KOPT-K1 (cell line): ENCODE measurements around the gene LMF1.

Source experiments
- H3K27ac ChIP-seq: fragments of 200-600 bp; sonication (generic); 2 replicates; pipeline ENCODE4 v1.5.1; 2016; ENCODE audit warnings: antibody characterized with exemption, mild to moderate bottlenecking, low read depth, low read length; ENCODE audit not compliant: poor library complexity, severe bottlenecking
- H3K36me3 ChIP-seq: fragments of 200-600 bp; sonication (generic); 2 replicates; pipeline ENCODE4 v1.5.1; 2017; ENCODE audit warnings: antibody characterized with exemption, mild to moderate bottlenecking, low read length, moderate library complexity; ENCODE audit not compliant: insufficient read depth
- H3K9me3 ChIP-seq: fragments of 200-600 bp; sonication (generic); 2 replicates; pipeline ENCODE4 v1.5.1; 2017; ENCODE audit warnings: antibody characterized with exemption, low read length, mild to moderate bottlenecking; ENCODE audit not compliant: insufficient read depth, poor library complexity, severe bottlenecking

Gene LMF1

DNA sequence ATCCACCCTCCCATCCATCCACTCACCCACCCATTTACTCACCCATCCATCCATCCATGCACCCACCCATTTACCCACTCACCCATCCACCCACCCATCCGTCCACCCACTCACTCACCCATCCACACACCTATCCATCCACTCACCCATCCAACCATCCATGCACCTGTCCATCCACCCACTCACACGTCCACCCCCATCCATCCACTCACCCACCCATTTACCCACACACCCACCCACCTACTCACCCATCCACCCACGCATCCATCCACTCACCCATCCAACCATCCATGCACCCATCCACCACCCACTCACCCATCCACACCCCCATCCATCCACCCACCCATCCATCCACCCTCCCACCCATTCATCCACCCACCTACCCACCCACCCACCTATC is 22.9 kb upstream of the LMF1 start:
- Histone ChIP-seq H3K27ac (no peak overlapping the region), H3K36me3 (no peaks in the 10 kb centered on the region), H3K9me3 (no peaks in the 10 kb centered on the region)

DNA sequence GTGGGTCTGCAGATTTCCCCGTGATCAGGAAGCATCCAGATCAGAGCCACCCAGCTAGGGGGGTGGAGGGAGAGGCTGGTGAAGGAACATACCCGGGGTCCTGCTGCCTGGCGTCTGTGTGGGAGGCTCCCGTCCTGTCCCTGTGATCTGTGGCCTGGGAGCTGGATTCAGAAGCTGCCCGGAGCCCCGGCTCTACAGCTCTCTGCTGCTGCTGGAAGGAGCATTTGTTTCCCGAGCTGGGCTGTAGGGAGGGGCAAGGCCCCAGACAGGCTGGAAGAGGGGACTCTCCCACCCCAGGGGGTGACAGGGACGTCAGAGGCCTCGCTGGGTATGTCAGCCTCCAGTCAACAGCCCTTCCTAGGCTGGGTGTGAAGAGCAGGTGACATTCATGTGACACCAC is 21.0 kb upstream of the LMF1 start:
- no peak overlapping the region for H3K27ac ChIP-seq
- H3K36me3 ChIP-seq: no peaks in the 10 kb centered on the region
- H3K9me3 ChIP-seq: no peaks in the 10 kb centered on the region

DNA sequence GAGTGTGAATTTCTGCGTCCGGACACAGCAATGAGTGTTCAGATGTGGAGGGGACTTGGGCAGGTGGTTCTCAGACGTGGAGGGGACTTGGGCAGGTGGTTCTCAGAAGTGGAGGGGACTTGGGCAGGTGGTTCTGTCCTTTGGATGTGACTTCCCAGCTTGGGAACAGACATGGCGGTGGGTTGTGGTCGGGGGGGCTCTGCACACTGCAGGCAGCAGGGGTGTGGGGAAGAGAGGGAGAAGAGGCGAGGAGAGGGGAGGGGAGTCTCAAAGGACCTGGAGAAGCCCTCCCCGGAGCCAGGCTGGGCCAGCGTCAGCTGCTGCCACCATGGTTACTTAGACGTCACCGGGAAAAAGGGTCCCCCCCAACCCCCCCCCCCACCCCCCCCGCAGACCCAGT is 20.6 kb upstream of the LMF1 start:
- no peaks in the 10 kb centered on the region for H3K9me3 ChIP-seq

DNA sequence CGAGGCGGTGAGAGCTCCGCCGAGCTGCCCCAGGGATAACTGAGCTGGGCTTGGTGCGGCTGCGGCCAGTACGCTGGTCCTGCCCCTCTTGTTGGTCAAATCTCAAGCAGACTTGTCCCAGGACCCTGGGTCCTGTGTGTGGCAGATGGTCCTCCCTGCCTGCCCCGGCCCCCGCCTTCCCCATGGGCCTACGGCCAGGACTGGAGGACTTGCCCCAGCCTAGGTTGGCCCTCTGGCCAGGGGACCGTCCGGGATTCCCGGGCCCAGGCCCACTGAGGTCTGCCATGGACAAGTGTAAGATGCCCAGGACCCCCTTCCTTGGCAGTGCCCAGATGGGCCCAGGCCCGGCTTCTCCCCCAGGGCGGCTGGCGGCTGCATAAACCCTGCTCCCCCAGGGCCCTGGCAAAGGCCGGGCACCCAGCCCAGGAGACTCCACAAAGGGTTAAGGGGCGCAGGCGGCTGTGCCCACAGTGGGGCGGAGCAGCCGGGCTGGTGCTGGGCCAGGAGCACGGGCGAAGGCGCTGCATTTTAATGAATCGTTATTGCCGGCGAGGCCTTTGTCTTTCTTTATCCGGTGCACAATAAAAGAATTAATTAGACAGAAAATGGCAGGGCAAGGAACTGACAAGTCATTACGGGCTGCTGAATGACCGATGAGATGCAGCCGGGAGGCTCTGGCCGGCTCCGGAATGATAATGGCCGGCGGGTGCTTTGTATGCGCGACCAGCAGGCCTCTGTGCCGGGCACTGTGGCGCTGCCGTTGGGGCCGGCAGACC is 19.9 kb upstream of the LMF1 start:
- H3K27ac ChIP-seq: no peak overlapping the region
- no peaks in the 10 kb centered on the region for H3K36me3 ChIP-seq
- H3K9me3 ChIP-seq: no peaks in the 10 kb centered on the region

More for the DNA sequence above, 20.6 kb upstream of the LMF1 start:
- no peaks in the 10 kb centered on the region for H3K36me3 ChIP-seq
- H3K27ac ChIP-seq: no peak overlapping the region

DNA sequence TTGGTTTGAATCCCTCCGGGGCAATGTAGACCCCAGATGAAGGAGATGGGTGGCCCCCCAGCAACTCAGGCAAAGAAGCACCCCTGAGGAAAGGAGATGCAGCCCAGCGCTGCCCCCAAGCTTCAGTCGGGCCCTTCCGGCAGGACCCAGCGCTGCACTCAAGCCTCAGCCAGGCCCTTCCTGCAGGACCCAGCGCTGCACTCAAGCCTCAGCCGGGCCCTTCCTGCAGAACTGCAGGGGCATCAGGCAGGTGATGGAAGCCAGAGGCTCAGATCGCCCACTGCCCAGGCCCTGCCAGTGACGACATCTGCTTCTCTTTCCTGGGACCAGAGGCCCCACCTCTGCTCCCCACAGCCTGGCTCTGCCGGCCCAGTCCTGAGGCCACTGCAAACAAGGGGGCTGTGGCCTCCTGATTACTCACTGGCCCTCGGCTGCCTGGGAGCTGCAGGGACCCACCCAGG is 18.6 kb upstream of the LMF1 start:
- H3K9me3 ChIP-seq: no peaks in the 10 kb centered on the region
- H3K36me3 ChIP-seq: no peaks in the 10 kb centered on the region
- H3K27ac ChIP-seq: no peak overlapping the region

DNA sequence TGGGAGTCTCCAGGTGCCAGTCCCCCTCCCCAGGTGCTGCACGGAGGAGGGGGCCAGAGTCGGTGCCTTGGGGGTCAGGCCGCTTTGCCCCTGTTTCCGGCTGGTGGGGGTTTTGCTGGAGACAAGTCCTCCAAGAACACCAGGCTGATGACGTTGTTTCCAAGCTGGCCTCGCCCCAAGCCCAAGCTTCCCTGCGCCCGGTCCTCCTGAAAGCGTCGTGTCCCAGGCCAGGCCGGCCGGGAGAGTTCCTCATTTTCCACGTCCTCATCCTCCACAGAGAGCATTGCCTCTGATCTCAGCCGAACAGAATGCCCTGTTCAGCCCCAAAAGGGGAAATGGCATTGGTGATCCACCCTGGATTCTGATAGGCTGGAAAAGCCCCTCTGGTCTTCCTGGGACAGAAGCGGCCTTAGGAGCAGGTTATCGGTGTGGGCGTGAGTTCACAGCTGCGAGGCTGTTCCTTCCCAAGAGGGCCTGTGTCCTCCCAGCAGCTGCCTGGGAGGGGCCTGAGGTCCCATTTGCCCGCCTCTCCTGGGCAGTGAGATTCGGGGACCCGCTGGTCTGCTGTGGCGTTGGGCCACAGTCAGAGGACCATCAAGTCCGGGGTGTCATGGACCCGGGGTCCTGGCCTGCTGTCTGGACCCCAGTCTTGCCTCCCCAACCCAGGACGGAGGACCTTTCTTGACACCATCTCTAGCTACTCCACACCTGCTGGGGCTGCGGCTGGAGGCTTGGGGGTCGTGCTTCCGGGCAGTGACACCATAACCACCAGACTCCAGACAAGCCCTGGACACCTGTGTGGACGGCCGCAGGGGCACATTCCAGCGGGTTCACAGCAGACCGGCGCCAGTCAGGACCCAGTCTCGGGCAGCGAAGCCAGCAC is 17.9 kb upstream of the LMF1 start:
- H3K9me3 ChIP-seq: no peaks in the 10 kb centered on the region

DNA sequence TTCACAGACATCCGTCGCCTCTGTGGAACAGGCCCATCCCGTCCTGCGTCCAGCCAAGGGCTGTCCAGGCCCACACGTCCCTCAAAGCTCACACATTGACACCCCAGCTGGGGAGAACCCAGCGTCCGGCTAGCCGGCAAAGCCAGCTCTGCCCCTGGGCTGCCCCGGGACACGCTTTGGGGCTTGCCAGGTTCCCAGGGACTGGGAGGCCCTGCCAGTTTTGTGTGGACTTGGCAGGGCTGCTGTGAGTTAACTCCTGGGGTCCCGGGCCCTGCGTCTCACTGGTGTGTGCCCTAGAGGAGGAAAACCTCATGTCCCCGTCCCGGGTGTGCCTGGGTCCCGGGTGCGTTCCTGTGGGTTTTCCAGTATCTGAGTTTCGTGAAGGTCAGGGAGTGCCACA is 17.1 kb upstream of the LMF1 start:
- no peak overlapping the region for H3K27ac ChIP-seq
- no peaks in the 10 kb centered on the region for H3K36me3 ChIP-seq
- H3K9me3 ChIP-seq: no peaks in the 10 kb centered on the region

More for the DNA sequence above, 17.9 kb upstream of the LMF1 start:
- H3K36me3 ChIP-seq: no peaks in the 10 kb centered on the region
- H3K27ac ChIP-seq: no peak overlapping the region

DNA sequence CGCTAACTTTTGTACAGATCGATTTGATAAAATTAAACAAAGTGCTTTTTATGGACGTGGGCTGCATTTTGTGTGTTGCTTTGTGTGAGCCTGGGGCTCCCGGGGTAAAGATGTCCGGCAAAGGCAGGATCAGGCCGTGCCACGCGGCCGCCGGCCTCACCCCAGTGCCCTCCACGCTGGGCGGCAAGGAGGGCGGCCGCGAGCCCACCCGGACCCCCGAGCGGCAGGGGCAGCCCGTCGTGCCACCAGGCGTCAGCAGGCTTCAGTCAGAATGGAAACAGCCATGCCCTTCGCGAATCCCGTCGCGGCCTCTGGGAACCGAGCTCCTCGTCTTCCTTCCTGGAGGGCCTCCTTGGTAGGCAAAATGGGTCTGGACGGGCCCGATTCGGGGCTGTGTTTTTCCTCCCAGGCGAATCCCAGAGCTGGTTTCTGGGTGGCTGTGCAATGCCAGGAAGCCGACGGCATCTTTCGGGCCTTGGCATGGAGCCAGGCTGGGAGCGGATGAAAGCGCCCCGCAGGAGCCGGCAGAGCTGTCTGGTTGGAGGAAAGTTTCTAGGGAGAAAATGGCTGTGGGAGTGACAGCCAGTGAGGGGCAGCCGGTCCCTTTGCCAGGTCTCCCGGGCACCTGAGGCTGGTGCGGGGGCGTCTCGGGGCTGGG is 16.3 kb upstream of the LMF1 start:
- Histone ChIP-seq H3K36me3 (no peaks in the 10 kb centered on the region), H3K9me3 (no peaks in the 10 kb centered on the region), H3K27ac (no peak overlapping the region)

DNA sequence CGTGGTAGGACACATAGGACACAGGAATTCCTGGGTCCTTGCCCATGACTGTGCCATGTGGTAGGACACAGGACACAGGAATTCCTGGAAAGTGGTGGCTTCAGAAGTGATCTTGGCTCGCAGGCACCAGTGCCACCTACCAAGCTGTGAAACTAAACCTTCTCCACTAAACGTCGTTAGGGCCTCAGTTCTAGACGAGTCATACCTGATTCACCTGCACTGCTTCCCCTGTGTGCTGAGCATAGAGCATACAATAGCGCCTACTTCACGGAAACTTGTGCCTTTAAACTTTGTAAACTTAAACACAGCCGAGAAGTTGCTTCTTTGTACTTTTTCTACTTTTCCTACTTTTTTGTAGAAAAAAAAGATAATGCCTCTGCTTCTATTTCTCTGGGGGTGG is 15.6 kb upstream of the LMF1 start:
- no peak overlapping the region for H3K27ac ChIP-seq
- H3K36me3 ChIP-seq: no peaks in the 10 kb centered on the region
- H3K9me3 ChIP-seq: no peaks in the 10 kb centered on the region

DNA sequence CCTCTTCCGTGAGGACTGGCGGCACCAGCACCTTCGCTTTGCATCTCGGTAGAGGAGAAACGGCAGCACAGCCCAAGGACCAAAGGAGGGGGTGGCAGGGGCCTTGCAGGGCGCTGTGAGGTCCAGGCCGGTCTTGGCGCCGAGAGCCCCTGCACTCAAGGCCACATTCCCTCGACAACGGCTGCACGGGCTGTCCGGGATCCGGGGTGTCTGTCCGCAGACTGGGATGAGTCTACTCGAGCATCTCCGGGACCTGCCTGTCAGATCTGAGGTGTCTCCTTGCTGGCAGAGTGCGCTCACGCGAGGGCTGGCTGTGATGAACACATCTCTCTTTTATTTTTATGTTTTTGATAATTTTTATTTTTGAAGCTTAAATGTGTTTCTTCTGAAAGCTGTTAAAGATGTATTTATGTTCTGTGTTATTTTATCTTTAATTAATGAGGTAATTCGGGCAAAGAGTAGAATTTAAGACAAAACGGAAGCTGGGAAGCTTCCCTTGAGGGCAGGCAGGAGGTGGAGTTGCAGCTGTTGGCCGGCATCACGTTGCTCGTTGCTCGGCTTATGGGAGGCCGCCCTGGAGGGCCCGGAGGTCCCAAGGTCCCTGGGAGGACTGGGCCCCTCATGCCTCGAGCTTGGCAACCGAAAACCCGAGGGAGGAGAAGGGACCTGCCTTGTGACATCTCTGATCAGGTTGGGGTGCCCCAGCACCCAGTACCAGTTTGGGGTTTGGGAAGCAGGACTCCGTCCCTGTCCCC is 15.0 kb upstream of the LMF1 start:
- H3K27ac ChIP-seq: no peak overlapping the region
- no peaks in the 10 kb centered on the region for H3K9me3 ChIP-seq
- H3K36me3 ChIP-seq: no peaks in the 10 kb centered on the region

DNA sequence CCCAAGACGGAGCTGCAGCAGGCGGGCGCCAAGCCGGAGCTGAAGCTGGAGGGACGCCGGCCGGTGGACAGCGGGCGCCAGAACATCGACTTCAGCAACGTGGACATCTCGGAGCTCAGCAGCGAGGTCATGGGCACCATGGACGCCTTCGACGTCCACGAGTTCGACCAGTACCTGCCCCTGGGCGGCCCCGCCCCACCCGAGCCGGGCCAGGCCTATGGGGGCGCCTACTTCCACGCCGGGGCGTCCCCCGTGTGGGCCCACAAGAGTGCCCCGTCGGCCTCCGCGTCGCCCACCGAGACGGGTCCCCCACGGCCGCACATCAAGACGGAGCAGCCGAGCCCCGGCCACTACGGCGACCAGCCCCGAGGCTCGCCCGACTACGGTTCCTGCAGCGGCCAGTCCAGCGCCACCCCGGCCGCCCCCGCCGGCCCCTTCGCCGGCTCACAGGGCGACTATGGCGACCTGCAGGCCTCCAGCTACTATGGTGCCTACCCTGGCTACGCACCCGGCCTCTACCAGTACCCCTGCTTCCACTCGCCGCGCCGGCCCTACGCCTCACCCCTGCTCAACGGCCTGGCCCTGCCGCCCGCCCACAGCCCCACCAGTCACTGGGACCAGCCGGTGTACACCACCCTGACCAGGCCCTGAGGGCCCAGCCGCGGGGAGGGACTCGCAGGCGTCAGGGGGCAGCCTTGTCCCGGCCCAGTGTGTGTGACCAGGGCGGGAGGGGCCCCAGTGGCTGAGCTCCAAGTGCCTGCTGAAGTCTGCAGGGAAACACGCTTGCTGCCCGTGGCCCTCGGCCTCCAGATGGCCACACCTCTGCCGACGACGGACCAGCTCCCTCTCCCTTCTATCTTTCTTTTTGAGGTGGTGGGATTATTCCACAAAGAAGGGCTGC is 14.2 kb upstream of the LMF1 start:
- Histone ChIP-seq H3K27ac (no peak overlapping the region), H3K9me3 (no peaks in the 10 kb centered on the region), H3K36me3 (no peaks in the 10 kb centered on the region)

DNA sequence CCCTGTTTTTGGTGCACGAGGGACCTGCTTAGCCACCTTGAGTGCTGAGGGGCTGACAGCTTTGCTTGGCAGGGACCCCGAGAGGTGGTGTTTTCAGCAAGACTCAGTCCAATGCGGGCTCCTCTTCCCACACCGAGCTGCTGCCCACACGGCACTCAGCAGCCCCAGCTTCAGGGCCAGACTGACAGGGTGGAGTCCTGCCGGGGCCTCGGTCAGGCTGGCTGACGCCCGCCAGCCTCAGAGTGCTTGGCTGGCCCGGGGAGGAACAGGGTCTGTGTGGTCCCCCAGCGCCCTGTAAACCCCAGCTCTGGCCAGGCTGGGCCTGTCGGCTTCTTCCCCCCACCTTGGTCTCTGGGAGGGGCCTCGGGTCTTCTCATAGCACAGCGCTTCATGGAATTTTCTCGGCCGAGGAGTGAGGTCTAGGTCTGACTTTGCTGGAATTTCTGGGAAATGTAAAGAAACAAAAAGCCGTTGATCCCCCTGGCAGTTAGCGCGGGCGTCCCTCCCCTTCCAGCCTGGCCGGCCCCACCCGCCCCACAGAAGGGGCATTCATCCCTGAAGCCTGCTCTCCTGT is 13.4 kb upstream of the LMF1 start:
- no peaks in the 10 kb centered on the region for H3K9me3 ChIP-seq
- no peaks in the 10 kb centered on the region for H3K36me3 ChIP-seq
- no peak overlapping the region for H3K27ac ChIP-seq

DNA sequence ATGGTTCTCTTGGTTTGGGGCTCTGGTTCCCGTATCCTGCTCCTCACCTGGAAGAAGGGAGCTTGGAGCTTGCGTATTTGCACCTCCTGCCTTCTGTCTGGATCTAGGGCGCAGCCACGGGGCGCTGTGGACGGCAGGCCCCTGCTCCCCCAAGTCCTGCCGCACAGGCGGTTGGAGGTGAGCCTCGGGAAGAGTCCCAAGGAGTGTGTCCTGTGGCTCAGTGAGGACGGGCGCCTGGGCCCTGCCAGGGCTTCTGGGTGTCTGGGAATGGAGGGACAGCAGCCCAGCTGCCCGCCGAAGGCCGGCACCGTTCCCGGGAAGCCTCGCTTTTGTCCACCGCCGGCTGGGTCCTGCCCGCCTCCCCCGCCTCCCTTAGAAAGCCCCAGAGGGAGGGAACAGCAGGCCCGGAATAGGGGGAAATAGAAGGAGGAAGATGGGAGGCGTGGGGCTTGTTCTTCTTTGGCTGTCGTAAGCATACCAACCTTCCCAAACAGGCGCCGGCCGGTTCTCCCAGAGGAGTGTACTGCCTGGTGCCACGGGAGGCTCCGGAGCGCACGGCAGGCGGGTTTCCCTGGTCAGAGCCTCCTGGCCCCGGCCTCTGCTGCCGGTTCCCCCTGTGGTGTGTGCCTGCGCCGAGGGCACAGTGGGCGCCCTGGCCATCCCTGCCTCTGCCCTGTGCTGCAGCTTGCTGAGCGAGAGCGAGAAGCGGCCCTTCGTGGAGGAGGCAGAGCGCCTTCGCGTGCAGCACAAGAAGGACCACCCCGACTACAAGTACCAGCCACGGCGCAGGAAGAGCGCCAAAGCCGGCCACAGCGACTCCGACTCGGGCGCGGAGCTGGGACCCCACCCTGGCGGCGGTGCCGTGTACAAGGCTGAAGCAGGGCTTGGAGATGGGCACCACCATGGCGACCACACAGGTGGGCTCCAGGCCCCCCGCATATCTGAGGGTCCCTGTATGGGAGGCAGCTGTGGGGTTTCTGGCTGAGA is 12.6 kb upstream of the LMF1 start:
- Histone ChIP-seq H3K9me3 (no peaks in the 10 kb centered on the region), H3K36me3 (no peaks in the 10 kb centered on the region), H3K27ac (no peak overlapping the region)
